ENCODE data around the gene PCSK5. TPM values are rescaled to one million over a fixed set of nuclear protein-coding genes. Genes with fewer than 3 reads are reported as not detected.
A peak's percentile ranks its signal among the peaks of the same experiment; 100 is the strongest.
"Not testable (repeated sequence)": the region's sequence is repeated elsewhere in the genome, so short reads cannot be mapped to it uniquely, and the experiment has no call there.

Gene PCSK5
- total RNA-seq, 1 experiment from 2014 or later, result 0.17 TPM

- ChIA-PET CTCF (no interaction called here), POLR2A (ENCODE audit: low non-redundant PET) (no interaction called here)
- Histone ChIP-seq H3K27me3 (replicated peaks; ENCODE audit: insufficient read depth, low read depth, low read length, poor library complexity) (peaks cover 6% of the 10 kb centered on the region), H3K36me3 (ENCODE audit: insufficient read depth, low read length, poor library complexity, severe bottlenecking) (no peaks in the 10 kb centered on the region), H3K4me1 (ENCODE audit: insufficient read depth, low read length, poor library complexity, severe bottlenecking) (no peaks in the 10 kb centered on the region), H3K4me3 (ENCODE audit: low read depth, low read length, poor library complexity, severe bottlenecking) (no peak overlapping the region), H3K27ac (ENCODE audit: low read depth, low read length, poor library complexity, severe bottlenecking) (no peak overlapping the region), H3K9me3 (ENCODE audit: low read depth, low read length, poor library complexity, severe bottlenecking) (no peaks in the 10 kb centered on the region)
- no peak for TF ChIP-seq CTCF (conservative IDR thresholded peaks at IDR 0.05; ENCODE audit: low read depth, low read length)
- no peak for TF ChIP-seq EZH2 (IDR thresholded peaks at IDR 0.05; ENCODE audit: borderline replicate concordance, low read depth, low read length, poor library complexity, severe bottlenecking)
- peak; percentile 5 for DNase-seq (ENCODE audit: low spot score)
- intact Hi-C loops (cut with micrococcal nuclease; ENCODE audit: unreplicated experiment), result no loop called here
- BruUV-seq (replicated peaks), result no TSS peak
Observed at GRCh38 chr9:75960551-75960950, 70.1 kb downstream of the PCSK5 start.

GRCh38 chr9:75962013-75962661 lies 71.7 kb downstream of the PCSK5 start:
- BruUV-seq (replicated peaks), result no TSS peak
- Histone ChIP-seq H3K36me3 (ENCODE audit: insufficient read depth, low read length, poor library complexity, severe bottlenecking) (no peaks in the 10 kb centered on the region), H3K4me1 (ENCODE audit: insufficient read depth, low read length, poor library complexity, severe bottlenecking) (no peaks in the 10 kb centered on the region), H3K4me3 (ENCODE audit: low read depth, low read length, poor library complexity, severe bottlenecking) (no peak overlapping the region), H3K27ac (ENCODE audit: low read depth, low read length, poor library complexity, severe bottlenecking) (no peak overlapping the region), H3K27me3 (replicated peaks; ENCODE audit: insufficient read depth, low read depth, low read length, poor library complexity) (no peaks in the 10 kb centered on the region), H3K9me3 (ENCODE audit: low read depth, low read length, poor library complexity, severe bottlenecking) (no peaks in the 10 kb centered on the region)
- CTCF ChIA-PET, result no interaction called here
- intact Hi-C loops (cut with micrococcal nuclease; ENCODE audit: unreplicated experiment), result no loop called here
- POLR2A ChIA-PET (ENCODE audit: low non-redundant PET), result interaction anchor here (0.7 kb wide), 1 partner anchor 696 kb away, joined by 4 read pairs; no protein-coding TSS in a partner anchor
- TF ChIP-seq CTCF (conservative IDR thresholded peaks at IDR 0.05; ENCODE audit: low read depth, low read length), result no peak
- no peak for TF ChIP-seq EZH2 (IDR thresholded peaks at IDR 0.05; ENCODE audit: borderline replicate concordance, low read depth, low read length, poor library complexity, severe bottlenecking)
- no peak for DNase-seq (ENCODE audit: low spot score)

GRCh38 chr9:75962662-75963036 lies 72.2 kb downstream of the PCSK5 start:
- ChIA-PET POLR2A (ENCODE audit: low non-redundant PET) (interaction anchor here (0.7 kb wide), 1 partner anchor 696 kb away, joined by 4 read pairs; no protein-coding TSS in a partner anchor), CTCF (interaction anchor here (0.6 kb wide), 1 partner anchor 339 kb away, joined by 3 read pairs; no protein-coding TSS in a partner anchor)
- no peaks in the 10 kb centered on the region for H3K27me3 ChIP-seq (replicated peaks; ENCODE audit: insufficient read depth, low read depth, low read length, poor library complexity)
- no peak overlapping the region for H3K4me3 ChIP-seq (ENCODE audit: low read depth, low read length, poor library complexity, severe bottlenecking)
- no peaks in the 10 kb centered on the region for H3K9me3 ChIP-seq (ENCODE audit: low read depth, low read length, poor library complexity, severe bottlenecking)
- intact Hi-C loops (cut with micrococcal nuclease; ENCODE audit: unreplicated experiment), result no loop called here
- TF ChIP-seq CTCF (conservative IDR thresholded peaks at IDR 0.05; ENCODE audit: low read depth, low read length) (no peak), EZH2 (IDR thresholded peaks at IDR 0.05; ENCODE audit: borderline replicate concordance, low read depth, low read length, poor library complexity, severe bottlenecking) (no peak)
- BruUV-seq (replicated peaks), result no TSS peak
- no peaks in the 10 kb centered on the region for H3K36me3 ChIP-seq (ENCODE audit: insufficient read depth, low read length, poor library complexity, severe bottlenecking)
- no peak for DNase-seq (ENCODE audit: low spot score)
- H3K4me1 ChIP-seq (ENCODE audit: insufficient read depth, low read length, poor library complexity, severe bottlenecking), result no peaks in the 10 kb centered on the region
- H3K27ac ChIP-seq (ENCODE audit: low read depth, low read length, poor library complexity, severe bottlenecking), result no peak overlapping the region

GRCh38 chr9:75963321-75963720 lies 72.8 kb downstream of the PCSK5 start:
- H3K4me1 ChIP-seq (ENCODE audit: insufficient read depth, low read length, poor library complexity, severe bottlenecking); POLR2A ChIA-PET (ENCODE audit: low non-redundant PET); DNase-seq (ENCODE audit: low spot score); intact Hi-C loops (cut with micrococcal nuclease; ENCODE audit: unreplicated experiment); H3K4me3 ChIP-seq (ENCODE audit: low read depth, low read length, poor library complexity, severe bottlenecking); H3K27me3 ChIP-seq (replicated peaks; ENCODE audit: insufficient read depth, low read depth, low read length, poor library complexity); H3K36me3 ChIP-seq (ENCODE audit: insufficient read depth, low read length, poor library complexity, severe bottlenecking); H3K27ac ChIP-seq (ENCODE audit: low read depth, low read length, poor library complexity, severe bottlenecking); BruUV-seq (replicated peaks); H3K9me3 ChIP-seq (ENCODE audit: low read depth, low read length, poor library complexity, severe bottlenecking): not testable (repeated sequence)
- CTCF ChIA-PET, result interaction anchor here (0.6 kb wide), 1 partner anchor 338 kb away, joined by 3 read pairs; no protein-coding TSS in a partner anchor

All from A673 (cell line).